SH-SY5Y (cell line): ENCODE data around the gene ULK4.

Source experiments
- GATA2 ChIP-seq: IDR thresholded peaks from 2 replicates; pipeline ENCODE4 v1.6.1; 2011; ENCODE audit warnings: mild to moderate bottlenecking, low read depth, low read length
- GATA3 ChIP-seq: IDR thresholded peaks from 2 replicates; pipeline ENCODE4 v1.6.1; 2011; ENCODE audit warnings: low read depth, mild to moderate bottlenecking, low read length, moderate library complexity

The ULK4 gene

DNA sequence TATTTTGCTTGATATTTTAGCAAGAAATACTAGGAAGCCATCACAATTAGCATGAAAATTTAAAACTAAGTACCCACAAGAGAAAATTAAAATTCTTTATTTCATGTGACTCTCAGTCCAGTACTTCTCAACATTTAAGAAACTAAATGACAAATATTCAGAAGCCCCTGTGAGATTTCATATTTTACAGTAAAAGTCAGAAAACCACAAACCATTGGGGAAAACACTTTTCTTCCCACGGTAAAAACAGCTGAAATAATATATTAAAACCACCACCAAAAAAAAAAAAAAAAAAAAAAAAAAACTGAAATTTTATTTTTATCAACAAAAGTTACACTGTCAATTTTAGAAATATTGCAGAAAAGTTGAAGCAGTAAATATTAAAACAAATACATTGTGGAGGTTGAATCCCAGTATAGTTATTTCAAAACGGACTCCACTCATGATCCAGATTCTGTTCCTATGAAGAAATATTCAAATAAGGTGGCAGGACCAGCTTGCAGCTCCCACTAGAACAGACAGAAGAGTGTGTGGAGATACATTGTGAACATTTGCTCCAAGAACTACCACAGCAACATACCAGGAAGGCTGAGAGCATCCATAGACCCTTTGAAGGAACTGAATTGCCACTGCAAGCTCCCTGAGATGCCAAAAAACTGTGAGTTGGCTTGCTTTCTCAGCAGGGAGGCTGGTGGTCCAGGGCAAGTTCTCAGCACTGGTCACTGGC lies 454.4 kb downstream of the ULK4 start:
- TF ChIP-seq GATA2 (no peak), GATA3 (no peak)

DNA sequence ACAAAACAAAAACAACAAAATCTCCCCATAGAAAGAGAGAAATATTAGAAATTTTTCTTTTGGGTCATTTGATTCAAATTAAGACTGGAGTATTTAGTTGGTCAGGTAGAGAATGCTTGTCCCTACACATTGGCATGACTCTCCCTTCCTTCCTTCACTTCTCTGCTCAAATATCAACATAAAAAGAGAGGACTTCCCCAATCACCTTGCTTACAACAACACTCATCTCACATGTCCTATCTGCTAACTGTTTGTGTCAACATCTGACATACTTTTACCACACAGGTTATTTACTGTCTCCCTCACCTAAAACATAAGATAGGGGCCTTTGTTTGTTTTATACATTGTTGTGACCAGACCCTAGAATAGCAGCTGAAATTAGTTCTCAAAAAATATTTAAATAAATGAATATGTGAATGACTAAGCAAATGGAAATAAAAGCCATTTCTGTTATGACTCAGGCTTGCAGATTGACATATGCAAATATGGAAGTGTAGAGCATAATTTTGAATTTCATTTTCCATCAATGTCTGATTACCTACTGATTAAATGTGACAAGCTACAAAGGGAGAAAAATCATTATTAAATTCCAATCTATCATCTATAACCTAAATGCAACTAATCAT lies 457.8 kb downstream of the ULK4 start:
- TF ChIP-seq GATA3 (no peak), GATA2 (no peak)

- no peak for TF ChIP-seq GATA3
Observed at GRCh38 chr3:41502481-41502880, 459.4 kb downstream of the ULK4 start.

DNA sequence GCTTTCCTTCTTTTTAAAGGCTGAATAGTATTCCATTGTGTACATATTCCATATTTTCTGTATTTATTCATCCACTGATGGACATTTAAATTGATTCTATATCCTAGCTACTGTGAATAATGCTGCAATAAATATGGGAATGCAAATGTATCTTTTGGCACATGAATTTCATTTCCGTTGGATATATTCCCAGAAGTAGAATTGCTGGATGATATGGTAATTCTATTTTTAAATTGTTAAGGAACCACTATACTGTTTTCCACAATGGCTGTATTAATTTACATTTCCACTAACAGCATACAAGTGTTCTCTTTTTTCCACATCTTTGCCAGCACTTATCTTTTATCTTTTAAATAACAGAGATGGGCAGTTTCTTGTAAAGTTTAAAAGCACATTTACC lies 459.9 kb downstream of the ULK4 start:
- TF ChIP-seq GATA2 (no peak), GATA3 (no peak)

DNA sequence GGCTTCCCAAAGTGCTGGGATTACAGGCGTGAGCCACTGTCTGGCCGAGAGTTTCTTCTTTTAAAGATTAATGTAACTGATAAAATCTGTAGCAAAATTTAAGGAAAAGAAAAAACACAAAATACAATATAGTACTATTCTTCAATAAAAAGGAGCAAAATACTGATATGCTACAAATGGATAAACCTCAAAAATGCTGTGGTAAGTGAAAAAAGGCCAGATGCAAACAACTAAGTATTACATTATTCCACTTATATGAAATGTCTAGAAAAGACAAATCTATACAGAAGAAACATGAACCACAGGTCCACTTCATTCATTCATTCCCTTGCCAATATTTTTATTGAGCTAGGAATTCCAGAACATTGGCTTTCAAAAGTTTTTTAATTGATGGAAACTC lies 463.1 kb downstream of the ULK4 start:
- TF ChIP-seq GATA2 (no peak), GATA3 (no peak)

- TF ChIP-seq GATA3 (no peak), GATA2 (no peak)
Observed at GRCh38 chr3:41490360-41490759, 471.5 kb downstream of the ULK4 start.

- TF ChIP-seq GATA2 = no peak
- TF ChIP-seq GATA3 = no peak
Observed at GRCh38 chr3:41489231-41489630, 472.7 kb downstream of the ULK4 start.

DNA sequence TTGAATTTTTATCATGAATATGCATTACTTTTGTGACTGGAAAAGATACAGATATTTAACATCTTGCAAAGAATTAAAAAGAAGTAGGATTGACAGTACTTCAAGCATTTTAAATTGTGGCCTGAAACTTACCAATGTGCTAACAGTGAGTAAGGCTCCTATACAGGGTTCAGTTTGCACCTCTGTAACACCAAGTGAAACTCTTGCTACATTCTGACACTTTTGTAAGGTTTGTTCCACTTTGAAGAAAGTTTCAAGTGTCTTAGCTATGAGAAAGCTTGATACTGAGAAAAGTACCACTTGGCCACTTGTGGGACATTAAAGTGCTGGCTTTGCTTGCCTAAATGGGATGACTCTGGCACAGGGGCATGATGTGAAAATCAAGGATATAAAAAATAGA lies 473.4 kb downstream of the ULK4 start:
- no peak for TF ChIP-seq GATA2
- no peak for TF ChIP-seq GATA3

GRCh38 chr3:41485484-41485883 lies 476.4 kb downstream of the ULK4 start:
- TF ChIP-seq GATA3 (no peak), GATA2 (no peak)

DNA sequence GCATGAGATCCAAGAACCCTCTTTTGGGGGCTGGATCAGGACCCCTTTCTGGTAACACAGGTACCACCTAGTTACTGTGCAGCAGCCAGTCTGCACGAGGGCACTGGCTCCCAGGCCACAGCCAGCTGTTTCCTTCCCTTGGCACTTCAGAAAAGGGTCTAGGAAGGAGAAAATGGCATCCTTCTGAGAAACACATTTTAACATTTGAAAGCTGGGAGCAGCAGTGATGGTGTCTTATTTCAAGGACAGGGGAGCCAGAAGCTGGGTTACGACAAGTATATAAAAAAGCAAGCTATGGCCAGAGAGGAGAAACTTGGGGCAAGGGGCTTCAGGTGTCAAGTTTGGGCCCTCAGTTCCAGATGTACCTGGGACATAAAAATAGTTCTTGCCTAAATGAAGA lies 479.8 kb downstream of the ULK4 start:
- no peak for TF ChIP-seq GATA3
- TF ChIP-seq GATA2 = no peak

- TF ChIP-seq GATA3 = no peak
- TF ChIP-seq GATA2 = no peak
Observed at GRCh38 chr3:41478278-41478677, 483.6 kb downstream of the ULK4 start.

DNA sequence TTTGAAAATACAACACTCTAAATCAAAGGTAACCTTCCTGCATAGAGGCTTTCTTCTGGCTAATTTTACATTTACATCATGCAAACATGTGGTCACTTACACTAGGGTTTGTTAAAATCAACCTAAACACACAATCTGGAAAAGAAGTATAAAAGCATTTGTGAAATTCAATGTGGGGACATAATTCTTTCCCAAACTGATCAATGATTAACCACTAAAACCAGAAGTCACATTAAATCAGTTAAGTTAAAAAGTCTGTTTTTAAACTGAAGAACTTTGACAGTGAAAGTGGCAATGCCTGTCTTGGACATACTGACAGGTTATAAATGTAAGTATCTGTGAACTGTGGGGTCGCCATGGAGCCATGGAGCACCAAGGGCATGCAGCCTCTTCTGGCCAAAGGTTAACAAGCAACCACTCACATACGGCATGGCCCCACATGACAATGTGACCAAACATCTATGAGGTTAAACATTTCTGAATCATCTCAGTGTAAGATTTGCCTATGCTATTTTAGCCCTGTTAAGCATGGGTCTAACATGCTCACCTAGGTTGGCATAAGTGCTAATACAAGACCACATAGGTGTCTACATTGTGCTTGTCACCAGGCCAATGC lies 484.4 kb downstream of the ULK4 start:
- TF ChIP-seq GATA3 (no peak), GATA2 (no peak)

DNA sequence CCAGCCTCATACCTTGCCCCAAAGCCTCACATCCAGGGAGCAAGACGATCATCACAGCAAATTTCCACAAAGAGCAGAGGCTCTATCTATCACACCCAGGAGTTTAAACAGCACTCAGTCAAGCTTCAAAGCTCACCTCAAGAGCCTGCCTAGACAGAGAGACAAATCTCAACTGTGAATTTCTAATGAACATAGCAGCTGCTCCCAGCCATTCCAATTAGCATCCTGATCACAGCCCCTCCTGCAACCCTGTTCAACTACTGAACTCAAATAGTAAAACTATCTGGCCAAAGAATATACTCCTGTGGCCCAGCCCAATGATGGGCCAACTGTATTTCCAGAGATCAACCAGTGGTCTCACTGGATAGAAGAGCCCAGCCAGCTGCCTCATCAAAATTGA lies 492.8 kb downstream of the ULK4 start:
- TF ChIP-seq GATA2 (no peak), GATA3 (no peak)

DNA sequence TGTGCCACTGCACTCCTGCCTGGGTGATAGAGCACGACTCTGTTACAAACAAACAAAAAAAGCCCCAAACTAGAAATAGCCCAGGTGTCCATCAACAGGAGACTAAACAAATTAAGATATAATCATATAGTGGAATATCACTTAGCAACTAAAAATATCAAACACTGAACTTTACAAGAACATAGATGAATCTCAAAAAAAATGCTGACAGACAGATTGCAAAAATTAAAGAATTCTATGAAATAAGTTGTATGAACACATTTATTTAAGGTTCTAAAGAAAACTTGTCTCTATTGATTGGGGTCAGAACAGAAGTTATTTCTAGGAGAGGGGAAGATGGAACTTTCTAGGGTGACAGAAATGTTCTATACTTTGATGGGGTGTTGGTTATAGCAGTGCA lies 494.4 kb downstream of the ULK4 start:
- TF ChIP-seq GATA3 (no peak), GATA2 (no peak)

DNA sequence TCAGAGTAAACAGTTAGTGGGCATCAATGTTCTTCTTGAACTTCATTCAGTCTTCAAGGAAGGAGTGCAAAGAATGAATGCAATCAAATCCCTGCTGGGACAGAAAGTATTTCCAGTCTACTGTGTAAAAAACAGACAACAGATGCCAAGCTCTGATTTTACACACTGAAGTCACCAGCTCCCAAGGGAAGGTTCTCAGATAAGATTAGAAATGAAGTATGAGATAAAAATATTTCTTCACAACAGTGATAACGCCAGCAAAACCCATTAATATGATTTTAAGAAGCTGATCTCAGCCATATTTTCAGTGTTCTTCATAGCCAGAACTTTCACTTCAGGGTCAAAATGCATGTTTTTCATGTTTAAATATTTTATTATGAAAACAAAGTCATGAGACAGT lies 497.0 kb downstream of the ULK4 start:
- no peak for TF ChIP-seq GATA2
- no peak for TF ChIP-seq GATA3

DNA sequence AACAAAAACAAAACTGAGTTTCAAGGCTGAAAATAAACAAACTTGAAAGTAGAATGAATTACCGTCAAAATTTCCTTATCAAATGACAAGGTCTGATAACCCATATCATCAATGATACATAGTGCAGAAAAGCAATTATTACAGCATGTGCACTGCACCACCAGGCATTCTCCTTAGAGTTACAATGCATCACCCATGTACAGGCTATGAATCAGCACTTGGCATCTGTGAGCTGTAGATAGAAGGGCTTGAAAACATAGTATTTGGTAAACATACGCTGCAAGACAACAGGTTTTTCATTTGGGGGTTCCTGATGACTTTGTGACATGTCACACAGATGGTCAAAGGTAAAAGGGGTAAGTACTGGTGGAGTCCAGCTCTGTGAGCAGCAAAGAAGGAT lies 497.5 kb downstream of the ULK4 start:
- TF ChIP-seq GATA2 (no peak), GATA3 (no peak)
